HEK293 (cell line): ENCODE results near the gene MNX1.
A peak's percentile ranks its signal among the peaks of the same experiment; 100 is the strongest.

Source experiments
- CTCF ChIA-PET: fragments of 350-600 bp; formaldehyde crosslinking; extraction: SDS; loops from one replicate; lab custom pipeline; 2021; ENCODE audit warnings: antibody characterized with exemption; lab: Yijun Ruan, JAX
- POLR2A ChIA-PET: fragments of 300-600 bp; formaldehyde crosslinking; extraction: SDS; loops from one replicate; lab custom pipeline; 2020; ENCODE audit warnings: antibody characterized with exemption, inconsistent platforms; lab: Yijun Ruan, JAX
- H3K27ac ChIP-seq: fragments of 200-500 bp; sonication (Bioruptor generic); 2 replicates; pipeline ENCODE4 v1.5.1; 2014; ENCODE audit warnings: low read depth, low read length, control low read depth, inconsistent platforms; ENCODE audit errors: extremely low read depth
- H3K36me3 ChIP-seq, 2 experiments: fragments of 200-500 bp in 1 of 2; sonication (Bioruptor generic) in 1 of 2; 1 replicate in 1 of 2; 2 replicates in 1 of 2; pipeline ENCODE4 v1.5.1; 2014 to 2017; ENCODE audit warnings: inconsistent platforms in 2 of 2, low read length in 2 of 2; ENCODE audit not compliant: control insufficient read depth in 2 of 2, insufficient read depth in 1 of 2
- H3K4me1 ChIP-seq: fragments of 200-500 bp; sonication (Bioruptor generic); 2 replicates; pipeline ENCODE4 v1.5.1; 2014; ENCODE audit warnings: mild to moderate bottlenecking, low read length, inconsistent platforms; ENCODE audit not compliant: control insufficient read depth, insufficient read depth
- H3K4me3 ChIP-seq: 2 replicates; pipeline ENCODE4 v1.5.1; 2011; ENCODE audit warnings: low read depth, mild to moderate bottlenecking, control low read depth, low read length, moderate library complexity
- H3K9me3 ChIP-seq: fragments of 200-500 bp; sonication (Bioruptor generic); 2 replicates; pipeline ENCODE4 v1.5.1; 2014; ENCODE audit warnings: low read depth, low read length, inconsistent platforms; ENCODE audit not compliant: control insufficient read depth, insufficient read depth
- FEZF1 ChIP-seq: fragments of 450-650 bp; formaldehyde crosslinking; IDR thresholded peaks from 2 replicates; pipeline ENCODE4 v1.5.1; 2016; ENCODE audit warnings: missing biosample characterization, missing genetic modification characterization
- GLIS1 ChIP-seq: fragments of 450-650 bp; formaldehyde crosslinking; IDR thresholded peaks from 2 replicates; pipeline ENCODE4 v1.5.1; 2016; ENCODE audit warnings: missing biosample characterization, missing genetic modification characterization
- PRDM1 ChIP-seq: fragments of 450-650 bp; formaldehyde crosslinking; IDR thresholded peaks from 2 replicates; pipeline ENCODE4; 2016; ENCODE audit warnings: missing biosample characterization, missing genetic modification characterization
- PRDM4 ChIP-seq: fragments of 450-650 bp; formaldehyde crosslinking; IDR thresholded peaks from 2 replicates; pipeline ENCODE4 v1.5.1; 2017; ENCODE audit warnings: missing biosample characterization, missing genetic modification characterization
- REPIN1 ChIP-seq: fragments of 450-650 bp; formaldehyde crosslinking; IDR thresholded peaks from 2 replicates; pipeline ENCODE4 v1.5.1; 2017; ENCODE audit warnings: missing biosample characterization, missing genetic modification characterization, low read depth
- SETDB1 ChIP-seq: IDR thresholded peaks from one replicate; pipeline ENCODE4 v1.6.1; 2017; ENCODE audit warnings: mild to moderate bottlenecking, low read length, moderate library complexity, mixed read lengths; ENCODE audit not compliant: insufficient read length
- TRIM28 ChIP-seq: IDR thresholded peaks from 2 replicates; pipeline ENCODE4 v1.6.1; 2011; ENCODE audit warnings: low read length, control low read depth, borderline replicate concordance
- ZBTB26 ChIP-seq: fragments of 450-650 bp; formaldehyde crosslinking; optimal IDR thresholded peaks from 2 replicates; pipeline ENCODE3; 2016; ENCODE audit warnings: missing biosample characterization, mild to moderate bottlenecking, missing genetic modification characterization
- ZIC2 ChIP-seq: fragments of 450-650 bp; formaldehyde crosslinking; IDR thresholded peaks from 2 replicates; pipeline ENCODE4 v1.5.1; 2016; ENCODE audit warnings: missing biosample characterization, missing genetic modification characterization
- ZNF140 ChIP-seq: fragments of 450-650 bp; formaldehyde crosslinking; IDR thresholded peaks from 2 replicates; pipeline ENCODE4 v1.5.1; 2016; ENCODE audit warnings: missing biosample characterization, missing genetic modification characterization
- ZNF146 ChIP-seq: fragments of 450-650 bp; formaldehyde crosslinking; IDR thresholded peaks from 2 replicates; pipeline ENCODE4 v1.5.1; 2016; ENCODE audit warnings: missing biosample characterization, missing genetic modification characterization
- ZNF174 ChIP-seq: fragments of 450-650 bp; formaldehyde crosslinking; IDR thresholded peaks from 2 replicates; pipeline ENCODE4 v1.5.0; 2017; ENCODE audit warnings: missing biosample characterization, mild to moderate bottlenecking, missing genetic modification characterization
- ZNF18 ChIP-seq: fragments of 450-650 bp; formaldehyde crosslinking; IDR thresholded peaks from 2 replicates; pipeline ENCODE4 v1.5.1; 2016; ENCODE audit warnings: missing biosample characterization, missing genetic modification characterization
- ZNF23 ChIP-seq: fragments of 450-650 bp; formaldehyde crosslinking; IDR thresholded peaks from 2 replicates; pipeline ENCODE4 v1.5.1; 2016; ENCODE audit warnings: missing biosample characterization, missing genetic modification characterization, borderline replicate concordance
- ZNF239 ChIP-seq: fragments of 450-650 bp; formaldehyde crosslinking; IDR thresholded peaks from 2 replicates; pipeline ENCODE4 v1.5.1; 2016; ENCODE audit warnings: missing biosample characterization, missing genetic modification characterization
- ZNF302 ChIP-seq: fragments of 450-650 bp; formaldehyde crosslinking; IDR thresholded peaks from 2 replicates; pipeline ENCODE4 v1.5.1; 2016; ENCODE audit warnings: missing biosample characterization, missing genetic modification characterization, low read depth
- ZNF311 ChIP-seq: fragments of 450-650 bp; formaldehyde crosslinking; IDR thresholded peaks from 2 replicates; pipeline ENCODE4 v1.5.1; 2017; ENCODE audit warnings: missing biosample characterization, missing genetic modification characterization, borderline replicate concordance
- ZNF416 ChIP-seq: fragments of 450-650 bp; formaldehyde crosslinking; IDR thresholded peaks from 2 replicates; pipeline ENCODE4 v1.5.1; 2016; ENCODE audit warnings: missing biosample characterization, missing genetic modification characterization
- ZNF501 ChIP-seq: fragments of 450-650 bp; formaldehyde crosslinking; IDR thresholded peaks from 2 replicates; pipeline ENCODE4 v1.5.1; 2016; ENCODE audit warnings: missing biosample characterization, missing genetic modification characterization
- ZNF654 ChIP-seq: fragments of 450-650 bp; formaldehyde crosslinking; IDR thresholded peaks from 2 replicates; pipeline ENCODE4 v1.5.1; 2016; ENCODE audit warnings: low read depth, missing biosample characterization, missing genetic modification characterization
- ZNF664 ChIP-seq: fragments of 450-650 bp; formaldehyde crosslinking; IDR thresholded peaks from 2 replicates; pipeline ENCODE4 v1.5.1; 2016; ENCODE audit warnings: missing biosample characterization, missing genetic modification characterization
- ZNF677 ChIP-seq: fragments of 450-650 bp; IDR thresholded peaks from 2 replicates; pipeline ENCODE4 v1.5.0; 2018; ENCODE audit warnings: missing biosample characterization, mild to moderate bottlenecking, missing genetic modification characterization, moderate library complexity
- ZNF692 ChIP-seq: fragments of 450-650 bp; formaldehyde crosslinking; IDR thresholded peaks from 2 replicates; pipeline ENCODE4 v1.5.1; 2016; ENCODE audit warnings: missing biosample characterization, missing genetic modification characterization
- ZNF777 ChIP-seq: fragments of 450-650 bp; formaldehyde crosslinking; IDR thresholded peaks from 2 replicates; pipeline ENCODE4 v1.5.1; 2017; ENCODE audit warnings: missing biosample characterization, missing genetic modification characterization, borderline replicate concordance
- ZSCAN4 ChIP-seq: fragments of 450-650 bp; formaldehyde crosslinking; IDR thresholded peaks from 2 replicates; pipeline ENCODE4 v1.5.1; 2017; ENCODE audit warnings: missing biosample characterization, missing genetic modification characterization
- TF ChIP-seq, protein P1 (sequence below): fragments of 450-650 bp; formaldehyde crosslinking; IDR thresholded peaks from 2 replicates; pipeline ENCODE4 v1.5.1; 2017; ENCODE audit warnings: missing biosample characterization, missing genetic modification characterization
- TF ChIP-seq, protein P2 (sequence below): fragments of 450-650 bp; IDR thresholded peaks from 2 replicates; pipeline ENCODE4 v1.5.1; 2018; ENCODE audit warnings: missing biosample characterization, mild to moderate bottlenecking, missing genetic modification characterization

MNX1 gene

DNA sequence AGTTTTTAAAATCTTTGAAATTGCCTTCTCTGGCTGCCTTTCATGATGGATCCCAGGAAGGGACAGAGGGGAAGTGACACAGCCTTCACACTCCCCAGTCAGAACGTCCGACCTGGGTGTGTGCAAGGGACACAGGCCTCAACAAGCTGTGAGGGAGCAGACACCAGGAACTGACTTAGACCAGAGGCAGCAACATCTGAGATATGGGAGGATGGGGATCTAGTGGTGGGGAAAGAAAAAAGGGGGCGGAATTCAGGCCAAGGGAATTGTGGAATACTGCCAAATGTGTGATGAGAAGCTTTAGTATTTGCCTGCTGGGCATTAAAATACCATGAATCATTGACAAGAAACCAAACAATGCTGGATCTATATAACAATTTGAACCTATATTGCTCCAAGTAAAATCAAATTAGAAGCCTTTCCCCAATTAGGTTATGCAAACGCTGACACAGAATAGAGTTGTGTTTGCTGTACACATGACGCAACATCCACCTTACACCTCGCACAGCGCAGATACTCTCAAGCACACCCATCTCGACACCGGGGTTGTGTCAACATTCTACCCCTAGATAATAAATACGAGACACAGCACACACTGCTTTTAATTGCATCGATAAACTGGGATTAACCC, 17.2 kb upstream of the MNX1 start (continued):
- TF ChIP-seq PRDM4, result no peak
- no peak for TF ChIP-seq ZIC2 (tag by site-specific recombination)
- no peak for TF ChIP-seq ZNF311 (tag by site-specific recombination)
- TF ChIP-seq ZNF23, result no peak
- no peak for TF ChIP-seq ZBTB26 (tag by site-specific recombination)
- 0 out of 2 replicates have a peak, but pooled peaks have one; percentile 35 for TF ChIP-seq TRIM28
- TF ChIP-seq ZNF416, result no peak
- no peak for TF ChIP-seq ZNF654
- no peak for TF ChIP-seq PRDM1 (tag by site-specific recombination)
- TF ChIP-seq ZNF777 (tag by site-specific recombination), result no peak
- 0 out of 2 replicates have a peak, but pooled peaks have one; percentile 44 for TF ChIP-seq ZNF18 (tag by site-specific recombination)
- TF ChIP-seq ZNF140 (tag by site-specific recombination), result no peak
- no peak for TF ChIP-seq FEZF1 (tag by site-specific recombination)
- TF ChIP-seq ZNF692 (tag by site-specific recombination), result no peak
- TF ChIP-seq ZNF501, result no peak
- no peak for TF ChIP-seq SETDB1

DNA sequence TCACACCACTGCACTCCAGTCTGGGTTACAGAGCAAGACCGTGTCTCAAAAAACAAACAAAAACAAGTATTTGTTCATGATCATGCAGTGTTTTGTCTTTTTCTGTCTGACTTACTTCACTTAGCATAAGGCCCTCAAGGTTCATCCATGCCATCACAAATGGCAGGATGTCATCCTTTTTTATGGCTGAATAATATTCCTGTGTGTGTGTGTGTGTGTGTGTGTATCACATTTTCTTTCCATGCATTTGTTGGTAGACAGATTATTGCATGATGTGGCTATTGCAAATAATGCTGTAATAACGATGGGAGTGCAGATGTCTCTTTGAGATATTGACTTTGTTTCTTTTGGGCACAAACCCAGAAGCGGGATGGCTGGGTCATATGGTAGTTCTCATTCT, 14.3 kb upstream of the MNX1 start:
- Histone ChIP-seq H3K27ac (no peak overlapping the region), H3K4me1 (no peaks in the 10 kb centered on the region), H3K9me3 (no peaks in the 10 kb centered on the region), H3K36me3 (no peaks in the 10 kb centered on the region), H3K4me3 (no peak overlapping the region)
- ChIA-PET CTCF (interaction anchor here (0.9 kb wide), 1 partner anchor 55 kb away, joined by 6 read pairs; no protein-coding TSS in a partner anchor), POLR2A (no interaction called here)
- TF ChIP-seq, protein P1, sequence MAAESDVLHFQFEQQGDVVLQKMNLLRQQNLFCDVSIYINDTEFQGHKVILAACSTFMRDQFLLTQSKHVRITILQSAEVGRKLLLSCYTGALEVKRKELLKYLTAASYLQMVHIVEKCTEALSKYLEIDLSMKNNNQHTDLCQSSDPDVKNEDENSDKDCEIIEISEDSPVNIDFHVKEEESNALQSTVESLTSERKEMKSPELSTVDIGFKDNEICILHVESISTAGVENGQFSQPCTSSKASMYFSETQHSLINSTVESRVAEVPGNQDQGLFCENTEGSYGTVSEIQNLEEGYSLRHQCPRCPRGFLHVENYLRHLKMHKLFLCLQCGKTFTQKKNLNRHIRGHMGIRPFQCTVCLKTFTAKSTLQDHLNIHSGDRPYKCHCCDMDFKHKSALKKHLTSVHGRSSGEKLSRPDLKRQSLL, result no peak
- TF ChIP-seq ZNF302 (tag by site-specific recombination), result no peak
- TF ChIP-seq ZNF174 (tag by site-specific recombination), result no peak
- TF ChIP-seq ZNF239, result no peak
- peak; percentile 67 for TF ChIP-seq ZSCAN4 (tag by site-specific recombination)
- no peak for TF ChIP-seq REPIN1 (tag by site-specific recombination)
- peak; percentile 98 for TF ChIP-seq ZNF146 (tag by site-specific recombination)
- no peak for TF ChIP-seq ZNF664 (tag by site-specific recombination)
- no peak for TF ChIP-seq GLIS1 (tag by site-specific recombination)
- no peak for TF ChIP-seq ZNF677 (tag by site-specific recombination)
- TF ChIP-seq, protein P2, sequence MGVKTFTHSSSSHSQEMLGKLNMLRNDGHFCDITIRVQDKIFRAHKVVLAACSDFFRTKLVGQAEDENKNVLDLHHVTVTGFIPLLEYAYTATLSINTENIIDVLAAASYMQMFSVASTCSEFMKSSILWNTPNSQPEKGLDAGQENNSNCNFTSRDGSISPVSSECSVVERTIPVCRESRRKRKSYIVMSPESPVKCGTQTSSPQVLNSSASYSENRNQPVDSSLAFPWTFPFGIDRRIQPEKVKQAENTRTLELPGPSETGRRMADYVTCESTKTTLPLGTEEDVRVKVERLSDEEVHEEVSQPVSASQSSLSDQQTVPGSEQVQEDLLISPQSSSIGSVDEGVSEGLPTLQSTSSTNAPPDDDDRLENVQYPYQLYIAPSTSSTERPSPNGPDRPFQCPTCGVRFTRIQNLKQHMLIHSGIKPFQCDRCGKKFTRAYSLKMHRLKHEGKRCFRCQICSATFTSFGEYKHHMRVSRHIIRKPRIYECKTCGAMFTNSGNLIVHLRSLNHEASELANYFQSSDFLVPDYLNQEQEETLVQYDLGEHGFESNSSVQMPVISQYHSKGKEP (tag by site-specific recombination), result no peak
